ENCODE data around the gene RPS6KA2.

DNA sequence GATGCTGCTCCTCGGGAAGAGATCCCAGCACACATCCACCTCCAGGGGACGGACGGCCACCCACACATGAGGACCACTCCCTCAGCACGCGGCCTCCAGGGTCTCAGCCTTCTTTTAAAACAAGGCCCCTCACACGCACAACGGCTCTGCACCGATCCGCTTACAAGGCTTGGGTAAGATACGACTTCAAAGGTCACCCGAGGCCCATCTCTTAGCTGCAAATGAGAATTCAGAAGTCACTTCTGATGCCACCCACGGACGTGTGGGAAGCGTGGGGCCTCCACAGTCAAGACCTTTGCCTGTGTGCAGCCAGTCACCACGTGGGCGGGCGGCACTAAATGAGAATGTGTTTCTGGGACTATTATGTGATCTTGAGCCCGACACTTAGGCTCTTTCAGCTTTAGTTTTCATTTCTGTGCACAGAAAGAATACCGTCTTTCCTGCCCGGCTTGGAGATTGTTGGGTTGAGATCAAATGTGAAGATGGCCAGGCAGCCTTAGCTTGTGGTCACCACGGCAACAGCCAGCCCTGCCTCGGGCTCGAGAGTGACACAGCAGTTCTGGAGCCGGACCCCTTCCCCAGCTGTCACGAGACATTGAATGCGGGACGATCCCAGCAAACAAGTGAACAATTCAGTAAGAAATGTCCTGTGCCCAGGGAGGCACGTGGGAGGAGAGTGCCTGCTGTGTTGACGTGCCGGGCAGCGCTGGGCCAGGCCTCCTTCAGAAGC is 132.1 kb downstream of the RPS6KA2 start:
- no peak for TF ChIP-seq POLR2AphosphoS5 (IDR thresholded peaks at IDR 0.05)
- TF ChIP-seq, protein P1, sequence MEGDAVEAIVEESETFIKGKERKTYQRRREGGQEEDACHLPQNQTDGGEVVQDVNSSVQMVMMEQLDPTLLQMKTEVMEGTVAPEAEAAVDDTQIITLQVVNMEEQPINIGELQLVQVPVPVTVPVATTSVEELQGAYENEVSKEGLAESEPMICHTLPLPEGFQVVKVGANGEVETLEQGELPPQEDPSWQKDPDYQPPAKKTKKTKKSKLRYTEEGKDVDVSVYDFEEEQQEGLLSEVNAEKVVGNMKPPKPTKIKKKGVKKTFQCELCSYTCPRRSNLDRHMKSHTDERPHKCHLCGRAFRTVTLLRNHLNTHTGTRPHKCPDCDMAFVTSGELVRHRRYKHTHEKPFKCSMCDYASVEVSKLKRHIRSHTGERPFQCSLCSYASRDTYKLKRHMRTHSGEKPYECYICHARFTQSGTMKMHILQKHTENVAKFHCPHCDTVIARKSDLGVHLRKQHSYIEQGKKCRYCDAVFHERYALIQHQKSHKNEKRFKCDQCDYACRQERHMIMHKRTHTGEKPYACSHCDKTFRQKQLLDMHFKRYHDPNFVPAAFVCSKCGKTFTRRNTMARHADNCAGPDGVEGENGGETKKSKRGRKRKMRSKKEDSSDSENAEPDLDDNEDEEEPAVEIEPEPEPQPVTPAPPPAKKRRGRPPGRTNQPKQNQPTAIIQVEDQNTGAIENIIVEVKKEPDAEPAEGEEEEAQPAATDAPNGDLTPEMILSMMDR (IDR thresholded peaks at IDR 0.05): no peak

All from breast epithelium (tissue), 3 donors.